Endothelial cell of umbilical vein (primary cell): ENCODE measurements around the gene CLPSL2.

ENCODE experiments used
- EZH2 ChIP-seq: IDR thresholded peaks from 2 replicates; pipeline ENCODE4 v1.6.1; 2012; ENCODE audit warnings: borderline replicate concordance, low read depth, mild to moderate bottlenecking, moderate library complexity, low read length, inconsistent platforms; ENCODE audit not compliant: severe bottlenecking
- JUN ChIP-seq: IDR thresholded peaks from 2 replicates; pipeline ENCODE4 v1.6.1; 2011; ENCODE audit warnings: borderline replicate concordance, low read depth; ENCODE audit not compliant: insufficient read length, insufficient read depth
- POLR2A ChIP-seq: IDR thresholded peaks from 2 replicates; pipeline ENCODE4 v1.6.1; 2012; ENCODE audit warnings: low read depth, mild to moderate bottlenecking, control low read depth, low read length
- POLR2AphosphoS5 ChIP-seq: IDR thresholded peaks from 2 replicates; pipeline ENCODE4 v1.6.1; 2012; ENCODE audit warnings: low read depth, mild to moderate bottlenecking, control low read depth, low read length, moderate library complexity; ENCODE audit not compliant: insufficient read depth

GRCh38 chr6:35817515-35817914 lies 41.1 kb downstream of the CLPSL2 start:
- TF ChIP-seq POLR2AphosphoS5 = no peak
- TF ChIP-seq POLR2A = no peak
- TF ChIP-seq EZH2 = no peak
- TF ChIP-seq JUN = no peak
